ENCODE results near the gene SEC31B.

The SEC31B gene

DNA sequence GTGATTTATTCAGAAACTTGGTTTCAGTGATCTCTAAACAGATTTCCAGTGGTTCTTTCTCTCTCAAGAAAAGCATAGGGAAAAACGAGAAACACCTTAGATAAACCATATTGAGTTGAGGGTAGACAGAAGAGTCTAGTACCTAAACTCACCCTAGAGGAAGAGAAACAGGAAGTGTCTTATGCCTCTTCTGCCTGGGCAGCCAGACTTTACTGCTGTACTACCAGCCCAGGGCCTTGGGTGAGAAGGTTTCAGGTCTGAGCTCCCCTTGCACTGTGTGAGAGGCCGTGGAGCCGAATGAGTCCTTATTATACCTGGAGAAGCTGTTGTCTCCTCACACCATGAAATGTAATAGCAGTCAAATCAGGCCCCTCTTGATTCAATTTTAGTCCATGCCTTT is 34.3 kb upstream of the SEC31B start:
- H3K36me3 Mint-ChIP-seq (ENCODE audit: low read depth) = peaks cover 25% of the 10 kb centered on the region
- no peak overlapping the region for H3K27ac Mint-ChIP-seq
- no peaks in the 10 kb centered on the region for H3K9me3 Mint-ChIP-seq
- no peaks in the 10 kb centered on the region for H3K27me3 Mint-ChIP-seq (ENCODE audit: low read depth)
- peaks cover 6% of the 10 kb centered on the region for H3K4me1 Mint-ChIP-seq
- TF ChIP-seq, protein P1, sequence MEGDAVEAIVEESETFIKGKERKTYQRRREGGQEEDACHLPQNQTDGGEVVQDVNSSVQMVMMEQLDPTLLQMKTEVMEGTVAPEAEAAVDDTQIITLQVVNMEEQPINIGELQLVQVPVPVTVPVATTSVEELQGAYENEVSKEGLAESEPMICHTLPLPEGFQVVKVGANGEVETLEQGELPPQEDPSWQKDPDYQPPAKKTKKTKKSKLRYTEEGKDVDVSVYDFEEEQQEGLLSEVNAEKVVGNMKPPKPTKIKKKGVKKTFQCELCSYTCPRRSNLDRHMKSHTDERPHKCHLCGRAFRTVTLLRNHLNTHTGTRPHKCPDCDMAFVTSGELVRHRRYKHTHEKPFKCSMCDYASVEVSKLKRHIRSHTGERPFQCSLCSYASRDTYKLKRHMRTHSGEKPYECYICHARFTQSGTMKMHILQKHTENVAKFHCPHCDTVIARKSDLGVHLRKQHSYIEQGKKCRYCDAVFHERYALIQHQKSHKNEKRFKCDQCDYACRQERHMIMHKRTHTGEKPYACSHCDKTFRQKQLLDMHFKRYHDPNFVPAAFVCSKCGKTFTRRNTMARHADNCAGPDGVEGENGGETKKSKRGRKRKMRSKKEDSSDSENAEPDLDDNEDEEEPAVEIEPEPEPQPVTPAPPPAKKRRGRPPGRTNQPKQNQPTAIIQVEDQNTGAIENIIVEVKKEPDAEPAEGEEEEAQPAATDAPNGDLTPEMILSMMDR (IDR thresholded peaks at IDR 0.05; ENCODE audit: unreplicated experiment in 3 of 3) = no peak
- H3K4me3 Mint-ChIP-seq = no peak overlapping the region

DNA sequence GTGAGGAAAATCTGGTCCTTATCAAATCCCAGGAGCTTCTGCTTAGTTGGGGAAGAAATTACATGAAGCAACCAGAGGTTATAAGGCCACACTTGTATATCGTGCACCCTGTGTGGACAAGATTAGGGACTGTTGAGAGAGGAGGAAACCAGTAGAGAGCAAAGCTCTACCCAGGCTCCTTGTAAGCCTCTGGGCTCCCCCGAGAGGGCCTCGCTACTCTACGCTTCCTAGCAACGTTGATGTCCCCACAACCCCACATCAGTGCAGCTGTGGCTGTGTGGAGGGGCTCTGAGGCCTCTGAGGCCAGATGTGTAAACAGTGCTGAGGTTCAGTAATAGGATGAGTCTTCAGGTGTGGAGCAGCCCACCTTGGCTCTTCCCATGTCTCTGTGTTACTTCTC is 32.1 kb upstream of the SEC31B start:
- TF ChIP-seq, protein P1 (IDR thresholded peaks at IDR 0.05; ENCODE audit: unreplicated experiment in 3 of 3) = no peak
- H3K9me3 Mint-ChIP-seq = no peaks in the 10 kb centered on the region
- H3K27me3 Mint-ChIP-seq (ENCODE audit: low read depth) = no peaks in the 10 kb centered on the region
- H3K36me3 Mint-ChIP-seq (ENCODE audit: low read depth) = peaks cover 36% of the 10 kb centered on the region
- no peak overlapping the region for H3K4me3 Mint-ChIP-seq
- H3K27ac Mint-ChIP-seq = no peak overlapping the region
- peaks cover 6% of the 10 kb centered on the region for H3K4me1 Mint-ChIP-seq

DNA sequence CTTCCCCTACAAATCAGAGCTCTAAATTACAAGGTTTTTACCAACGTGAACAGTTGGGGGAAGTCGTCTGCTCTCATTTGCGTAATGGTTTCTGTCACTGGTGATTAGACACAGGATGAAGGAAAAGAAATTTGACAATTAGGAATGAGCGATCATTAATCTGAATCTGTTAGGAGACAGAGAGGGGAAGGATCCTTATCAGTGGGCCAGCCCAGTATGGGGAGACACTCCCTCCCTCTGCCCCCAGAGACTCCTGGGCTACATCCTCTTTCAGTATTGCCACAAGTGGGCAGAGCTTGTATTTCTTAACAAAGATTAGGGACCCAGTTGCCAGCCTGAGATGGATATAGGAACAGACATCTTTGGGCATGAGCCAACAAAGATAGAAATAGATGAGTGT is 31.5 kb upstream of the SEC31B start:
- Mint-ChIP-seq H3K36me3 (ENCODE audit: low read depth) (peaks cover 39% of the 10 kb centered on the region), H3K27me3 (ENCODE audit: low read depth) (no peaks in the 10 kb centered on the region), H3K27ac (no peak overlapping the region), H3K9me3 (no peaks in the 10 kb centered on the region), H3K4me1 (peaks cover 6% of the 10 kb centered on the region), H3K4me3 (no peak overlapping the region)
- TF ChIP-seq, protein P1 (IDR thresholded peaks at IDR 0.05; ENCODE audit: unreplicated experiment in 3 of 3) = no peak

DNA sequence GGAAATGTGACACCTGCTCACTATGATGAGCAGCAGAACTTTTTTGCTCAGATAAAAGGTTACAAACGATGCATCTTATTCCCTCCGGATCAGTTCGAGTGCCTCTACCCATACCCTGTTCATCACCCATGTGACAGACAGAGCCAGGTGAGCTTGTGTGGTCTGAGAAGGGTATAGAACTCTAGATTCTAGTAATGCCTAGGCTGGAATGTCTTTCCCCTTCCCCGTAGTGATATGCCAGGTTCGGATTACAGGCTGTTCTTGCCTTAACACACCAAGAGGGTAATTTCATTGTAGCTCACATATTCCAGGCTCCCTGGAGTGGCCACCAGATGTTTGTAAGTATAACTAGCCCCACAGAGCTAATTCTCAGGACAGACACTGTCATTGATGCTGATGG is 25.3 kb upstream of the SEC31B start:
- no peak overlapping the region for H3K4me3 Mint-ChIP-seq
- no peaks in the 10 kb centered on the region for H3K9me3 Mint-ChIP-seq
- TF ChIP-seq, protein P1 (IDR thresholded peaks at IDR 0.05; ENCODE audit: unreplicated experiment in 3 of 3) = no peak
- H3K4me1 Mint-ChIP-seq = no peaks in the 10 kb centered on the region
- H3K36me3 Mint-ChIP-seq (ENCODE audit: low read depth) = peaks cover 78% of the 10 kb centered on the region
- H3K27ac Mint-ChIP-seq = no peak overlapping the region
- H3K27me3 Mint-ChIP-seq (ENCODE audit: low read depth) = no peaks in the 10 kb centered on the region

DNA sequence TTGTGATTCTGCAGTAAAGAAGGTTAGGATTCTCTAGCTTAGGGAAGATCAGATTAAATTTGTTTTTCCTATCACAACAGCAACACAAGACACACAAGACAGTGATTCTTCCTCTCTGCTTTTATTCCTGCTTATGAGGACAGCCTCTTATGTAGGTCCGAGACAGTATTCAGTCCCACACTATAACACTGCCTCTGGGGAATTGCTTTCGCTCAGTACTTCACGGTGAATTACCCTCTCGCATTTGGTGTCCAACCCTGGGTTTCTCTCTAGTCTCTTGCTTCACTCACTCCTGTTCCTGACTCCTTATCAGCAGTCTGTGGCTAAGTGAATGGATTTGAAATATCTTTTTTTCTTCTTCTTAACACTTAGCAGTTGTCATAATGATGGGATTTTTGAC is 17.8 kb upstream of the SEC31B start:
- Mint-ChIP-seq H3K4me3 (no peak overlapping the region), H3K27ac (no peak overlapping the region), H3K4me1 (no peaks in the 10 kb centered on the region), H3K9me3 (no peaks in the 10 kb centered on the region), H3K27me3 (ENCODE audit: low read depth) (no peaks in the 10 kb centered on the region), H3K36me3 (ENCODE audit: low read depth) (peaks cover 42% of the 10 kb centered on the region)
- TF ChIP-seq, protein P1 (IDR thresholded peaks at IDR 0.05; ENCODE audit: unreplicated experiment in 3 of 3) = no peak

DNA sequence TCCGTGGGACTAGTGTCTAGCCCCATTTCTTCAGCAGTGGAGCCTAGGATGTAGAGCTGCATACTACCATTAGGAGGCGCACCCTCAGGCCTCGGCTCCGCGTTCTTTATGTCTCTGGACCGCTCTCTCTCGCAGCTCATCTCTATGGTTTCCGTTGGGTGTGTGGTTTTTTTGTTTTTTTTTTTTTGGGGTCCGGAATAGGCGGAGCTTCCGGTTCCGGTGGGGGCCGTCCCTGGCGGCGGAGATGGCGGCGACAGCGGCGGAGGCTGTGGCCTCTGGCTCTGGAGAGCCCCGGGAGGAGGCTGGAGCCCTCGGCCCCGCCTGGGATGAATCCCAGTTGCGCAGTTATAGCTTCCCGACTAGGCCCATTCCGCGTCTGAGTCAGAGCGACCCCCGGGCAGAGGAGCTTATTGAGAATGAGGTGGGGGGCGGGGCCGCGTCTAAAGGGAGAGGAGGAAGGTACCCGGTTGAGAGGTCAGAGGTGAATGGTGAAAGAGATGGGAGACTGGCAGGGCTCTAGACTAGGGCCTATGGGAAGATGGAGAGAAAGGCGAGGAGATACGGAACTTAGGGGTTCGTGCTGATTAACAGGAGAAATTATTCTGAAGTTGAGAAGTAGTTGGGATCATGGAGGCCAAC is 16.2 kb upstream of the SEC31B start, which contains the start of gene HIF1AN:
Gene HIF1AN, plus strand, starts transcription at position 229 of the 639 bp plus-strand sequence. Its CDS starts 16 bp downstream, at position 245.
- Mint-ChIP-seq H3K27me3 (ENCODE audit: low read depth) (no peaks in the 10 kb centered on the region), H3K27ac (no peak within 1 kb of the TSS), H3K4me3 (peak within 1 kb of the TSS in 2 of 3 experiments; percentile 27 to 44), H3K9me3 (no peaks in the 10 kb centered on the region), H3K4me1 (no peaks in the 10 kb centered on the region), H3K36me3 (ENCODE audit: low read depth) (peaks cover 29% of the 10 kb centered on the region)
- TF ChIP-seq, protein P1 (IDR thresholded peaks at IDR 0.05; ENCODE audit: unreplicated experiment in 3 of 3) = peak; percentile 92 to 98 (median 94)

Data from nephron (organoid).